B cell (primary cell): ENCODE data around the gene EML1. TPM values are rescaled to one million over a fixed set of nuclear protein-coding genes. Genes with fewer than 3 reads are reported as not detected.

Experiments used
- ATAC-seq: fragments of 200-7000 bp; cut with Tn5 transposase; one replicate; pipeline ENCODE4 v1.10.0; 2021; ENCODE audit warnings: low read depth, mild to moderate bottlenecking, moderate number of reproducible peaks, moderate library complexity
- CTCF ChIA-PET: fragments of 350-600 bp; sonication (Branson Sonifier 250); formaldehyde crosslinking; loops from one replicate; lab custom pipeline; 2021; ENCODE audit warnings: antibody characterized with exemption, inconsistent platforms; lab: Charles Lee
- POLR2A ChIA-PET: fragments of 350-600 bp; sonication (Branson Sonifier 250); formaldehyde crosslinking; loops from one replicate; lab custom pipeline; 2021; ENCODE audit warnings: antibody characterized with exemption; lab: Charles Lee
- DNase-seq: peaks from one replicate; pipeline ENCODE4 v3.0.0; 2013
- H2AFZ ChIP-seq: 2 replicates; pipeline ENCODE4 v1.6.1; 2012; ENCODE audit warnings: mild to moderate bottlenecking, low read depth, low read length; ENCODE audit not compliant: insufficient read depth, poor library complexity, severe bottlenecking
- H3K27ac ChIP-seq, 2 donors: 1 replicate in 1 of 2; 2 replicates in 1 of 2; pipeline ENCODE4 v1.5.1; 2012 to 2013; ENCODE audit warnings: low read length in 2 of 2, mild to moderate bottlenecking in 2 of 2, moderate library complexity in 1 of 2
- H3K27me3 ChIP-seq, 4 experiments: fragments of 200-600 bp in 1 of 4; sonication (generic) in 1 of 4; replicated peaks in 1 of 4; 1 replicate in 2 of 4; 2 replicates in 2 of 4; pipeline versions ENCODE4 v1.6.1 to v1.7.0; 2013 to 2016; ENCODE audit warnings: low read length in 3 of 4, mild to moderate bottlenecking in 2 of 4, mixed read lengths in 1 of 4, moderate library complexity in 1 of 4; ENCODE audit not compliant: insufficient read depth in 4 of 4, control insufficient read depth in 3 of 4; ENCODE audit errors: control extremely low read depth in 1 of 4
- H3K36me3 ChIP-seq, 2 experiments: replicated peaks in 1 of 2; 1 replicate in 1 of 2; 2 replicates in 1 of 2; pipeline versions ENCODE4 v1.6.1 to v1.7.1; 2013; ENCODE audit warnings: low read length in 1 of 2; ENCODE audit not compliant: insufficient read depth in 2 of 2, control insufficient read depth in 1 of 2; ENCODE audit errors: control extremely low read depth in 1 of 2, extremely low read depth in 1 of 2
- H3K4me1 ChIP-seq, 2 donors: fragments of 200-600 bp in 1 of 2; sonication (generic) in 1 of 2; 1 replicate in 1 of 2; 2 replicates in 1 of 2; pipeline versions ENCODE4 v1.5.1 to v1.6.1; 2013 to 2017; ENCODE audit warnings: low read length in 2 of 2; ENCODE audit not compliant: control insufficient read depth in 2 of 2, insufficient read depth in 2 of 2
- H3K4me2 ChIP-seq: replicated peaks from 2 replicates; pipeline ENCODE3; 2012; ENCODE audit warnings: mild to moderate bottlenecking, low read depth, low read length; ENCODE audit not compliant: poor library complexity, severe bottlenecking
- H3K4me3 ChIP-seq, 5 experiments: fragments of 200-600 bp in 1 of 5; sonication (generic) in 1 of 5; 1 replicate in 3 of 5; 2 replicates in 2 of 5; pipeline versions ENCODE4 v1.5.1 to v1.7.0; 2011 to 2016; ENCODE audit warnings: low read length in 4 of 5, mild to moderate bottlenecking in 4 of 5, low read depth in 2 of 5, control low read depth in 1 of 5, moderate library complexity in 1 of 5; ENCODE audit not compliant: insufficient read depth in 1 of 5; ENCODE audit errors: control extremely low read depth in 1 of 5, extremely low read depth in 1 of 5
- H3K79me2 ChIP-seq: fragments of 200-600 bp; sonication (generic); one replicate; pipeline ENCODE4 v1.6.0; 2016; ENCODE audit warnings: low read length; ENCODE audit not compliant: control insufficient read depth, insufficient read depth
- H3K9ac ChIP-seq: fragments of 200-600 bp; sonication (generic); 2 replicates; pipeline ENCODE4 v1.6.1; 2017; ENCODE audit warnings: mild to moderate bottlenecking, low read length, moderate library complexity
- H3K9me3 ChIP-seq, 3 donors: one replicate each; pipeline versions ENCODE4 v1.6.1 to v1.7.1; 2013; ENCODE audit warnings: low read length in 2 of 3; ENCODE audit not compliant: control insufficient read depth in 2 of 3, insufficient read depth in 1 of 3; ENCODE audit errors: control extremely low read depth in 1 of 3
- H4K20me1 ChIP-seq: 2 replicates; pipeline ENCODE4 v1.6.0; 2012; ENCODE audit warnings: mild to moderate bottlenecking, low read length; ENCODE audit not compliant: insufficient read depth, control insufficient read depth, poor library complexity, severe bottlenecking
- H3K27ac Mint-ChIP-seq: one replicate; pipeline ENCODE4 v1.8.0; 2021; ENCODE audit warnings: mixed read lengths
- H3K27me3 Mint-ChIP-seq: one replicate; pipeline ENCODE4 v1.8.0; 2021; ENCODE audit warnings: mixed read lengths
- H3K4me1 Mint-ChIP-seq: one replicate; pipeline ENCODE4 v1.8.0; 2021; ENCODE audit warnings: mixed read lengths
- H3K4me3 Mint-ChIP-seq: one replicate; pipeline ENCODE4 v1.8.0; 2021; ENCODE audit warnings: mixed read lengths
- H3K9me3 Mint-ChIP-seq: one replicate; pipeline ENCODE4 v1.8.0; 2022; ENCODE audit warnings: mixed read lengths; ENCODE audit not compliant: insufficient read depth
- EZH2 ChIP-seq: IDR thresholded peaks from 2 replicates; pipeline ENCODE4 v1.6.1; 2012; ENCODE audit warnings: borderline replicate concordance, low read depth, mild to moderate bottlenecking, moderate library complexity, low read length; ENCODE audit not compliant: insufficient read depth, poor library complexity, severe bottlenecking
- WGBS: methylation state at CpG from one replicate; pipeline ENCODE4 v1.1.5; 2013; ENCODE audit warnings: missing lambda C conversion rate; ENCODE audit not compliant: insufficient coverage; 5-methylcytosine and 5-hydroxymethylcytosine counted together
- intact Hi-C: fragments of 100-400 bp; cut with micrococcal nuclease; formaldehyde crosslinking; loops from one replicate; pipeline ENCODE4 v1.10.0; 2022
- polyA plus RNA-seq: library from polyadenylated mRNA; depleted of rRNA; stranded (reverse); fragments of >200 nt; gene quantifications from 2 replicates; pipeline ENCODE4 v1.2.3, GENCODE V29; 2012
- total RNA-seq, 2 donors: library from RNA; stranded (reverse); fragments of 120-200 nt in 1 of 2; gene quantifications; 1 replicate in 1 of 2; 2 replicates in 1 of 2; pipeline versions ENCODE4 v1.2.3 to v1.2.4, GENCODE V29; 2013 to 2022
- TF ChIP-seq, protein P1 (sequence below): fragments of 200-600 bp; IDR thresholded peaks from one replicate; pipeline ENCODE4 v1.8.0; 2022; ENCODE audit warnings: antibody characterized with exemption, mild to moderate bottlenecking

EML1 gene
- total and polyA plus RNA-seq, 2 donors (not counting 1 experiment from before 2014, with no cell fraction given): not detected

DNA sequence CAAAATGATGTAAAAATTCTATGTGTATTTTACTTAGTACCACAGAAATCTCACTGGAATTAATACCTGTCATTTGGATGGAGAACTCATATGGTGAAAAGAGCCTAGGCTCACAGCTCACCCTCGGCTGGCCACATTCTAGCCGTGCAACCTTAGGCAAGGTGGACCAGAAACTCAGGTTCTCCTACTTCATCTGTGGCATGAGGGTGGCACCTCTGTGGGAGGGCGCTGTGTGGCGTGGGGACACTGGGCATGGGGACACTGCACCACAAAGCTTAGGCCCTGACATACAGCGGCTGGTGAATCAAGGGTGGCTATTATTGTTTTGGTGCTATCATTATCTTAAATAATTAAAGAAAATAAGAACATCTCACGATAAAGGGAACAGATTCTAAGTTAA, 47.1 kb downstream of the EML1 start:
- no peaks in the 10 kb centered on the region for H3K9me3 Mint-ChIP-seq
- peaks cover 0 to 20% (median 7%) of the 10 kb centered on the region in 4 experiments for H3K27me3 ChIP-seq
- no peaks in the 10 kb centered on the region for H4K20me1 ChIP-seq
- H3K9me3 ChIP-seq: no peaks in the 10 kb centered on the region
- ChIA-PET CTCF (no interaction called here), POLR2A (no interaction called here)
- no peak overlapping the region for H3K4me3 ChIP-seq
- no peak overlapping the region for H2AFZ ChIP-seq
- H3K4me3 Mint-ChIP-seq: no peak overlapping the region
- no peaks in the 10 kb centered on the region for H3K79me2 ChIP-seq
- no peak overlapping the region for H3K27ac Mint-ChIP-seq
- TF ChIP-seq, protein P1, sequence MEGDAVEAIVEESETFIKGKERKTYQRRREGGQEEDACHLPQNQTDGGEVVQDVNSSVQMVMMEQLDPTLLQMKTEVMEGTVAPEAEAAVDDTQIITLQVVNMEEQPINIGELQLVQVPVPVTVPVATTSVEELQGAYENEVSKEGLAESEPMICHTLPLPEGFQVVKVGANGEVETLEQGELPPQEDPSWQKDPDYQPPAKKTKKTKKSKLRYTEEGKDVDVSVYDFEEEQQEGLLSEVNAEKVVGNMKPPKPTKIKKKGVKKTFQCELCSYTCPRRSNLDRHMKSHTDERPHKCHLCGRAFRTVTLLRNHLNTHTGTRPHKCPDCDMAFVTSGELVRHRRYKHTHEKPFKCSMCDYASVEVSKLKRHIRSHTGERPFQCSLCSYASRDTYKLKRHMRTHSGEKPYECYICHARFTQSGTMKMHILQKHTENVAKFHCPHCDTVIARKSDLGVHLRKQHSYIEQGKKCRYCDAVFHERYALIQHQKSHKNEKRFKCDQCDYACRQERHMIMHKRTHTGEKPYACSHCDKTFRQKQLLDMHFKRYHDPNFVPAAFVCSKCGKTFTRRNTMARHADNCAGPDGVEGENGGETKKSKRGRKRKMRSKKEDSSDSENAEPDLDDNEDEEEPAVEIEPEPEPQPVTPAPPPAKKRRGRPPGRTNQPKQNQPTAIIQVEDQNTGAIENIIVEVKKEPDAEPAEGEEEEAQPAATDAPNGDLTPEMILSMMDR: no peak
- TF ChIP-seq EZH2: no peak
- H3K36me3 ChIP-seq: no peaks in the 10 kb centered on the region
- WGBS: 91% methylated on average over 2 of the region's 6 CpGs
- intact Hi-C loops: no loop called here
- no peak overlapping the region for H3K27ac ChIP-seq
- H3K27me3 Mint-ChIP-seq: peaks cover 53% of the 10 kb centered on the region
- H3K9ac ChIP-seq: no peak overlapping the region
- DNase-seq: no peak
- no peaks in the 10 kb centered on the region for H3K4me1 ChIP-seq
- H3K4me2 ChIP-seq: no peak overlapping the region
- no peak for ATAC-seq
- H3K4me1 Mint-ChIP-seq: no peaks in the 10 kb centered on the region

DNA sequence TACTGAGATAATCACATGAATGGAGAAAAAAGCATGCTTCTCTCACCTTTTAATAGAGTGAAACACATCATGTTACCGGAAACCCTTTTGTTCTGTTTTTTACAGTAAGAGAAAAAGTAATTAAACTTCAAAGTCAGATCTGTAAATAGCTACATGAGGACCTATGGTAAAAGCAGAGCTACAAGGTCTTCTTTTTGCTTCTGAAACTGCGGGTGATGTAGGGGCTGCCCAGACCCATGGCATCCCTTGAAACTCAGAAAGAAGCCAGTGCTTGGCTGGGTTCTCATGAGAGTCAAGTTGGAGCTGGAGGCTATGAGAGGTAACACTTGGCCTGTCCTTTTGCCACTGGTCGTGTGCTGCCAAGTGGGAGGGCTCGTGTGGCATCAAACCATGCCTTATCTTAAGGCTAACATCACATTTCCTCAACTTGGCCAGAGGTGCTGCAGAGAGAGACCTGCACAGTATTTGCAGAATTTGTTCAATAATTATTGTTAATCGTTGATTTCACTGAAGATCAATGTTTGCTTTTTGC, 47.6 kb downstream of the EML1 start:
- WGBS: 57% methylated on average over 1 of the region's 5 CpGs
- no peak overlapping the region for H3K4me3 ChIP-seq
- no peaks in the 10 kb centered on the region for H3K36me3 ChIP-seq
- TF ChIP-seq, protein P1: no peak
- no peak for TF ChIP-seq EZH2
- no peaks in the 10 kb centered on the region for H3K4me1 Mint-ChIP-seq
- H3K4me2 ChIP-seq: no peak overlapping the region
- H3K4me1 ChIP-seq: no peaks in the 10 kb centered on the region
- H3K27ac Mint-ChIP-seq: no peak overlapping the region
- no peak overlapping the region for H3K27ac ChIP-seq
- H4K20me1 ChIP-seq: no peaks in the 10 kb centered on the region
- H3K79me2 ChIP-seq: no peaks in the 10 kb centered on the region
- H3K9ac ChIP-seq: no peak overlapping the region
- H3K27me3 Mint-ChIP-seq: peaks cover 49% of the 10 kb centered on the region
- H3K9me3 ChIP-seq: no peaks in the 10 kb centered on the region
- ATAC-seq (no peak), DNase-seq (no peak)
- H3K9me3 Mint-ChIP-seq: no peaks in the 10 kb centered on the region
- no peak overlapping the region for H3K4me3 Mint-ChIP-seq
- intact Hi-C loops: no loop called here
- H3K27me3 ChIP-seq: peaks cover 0 to 20% (median 5%) of the 10 kb centered on the region in 4 experiments
- no peak overlapping the region for H2AFZ ChIP-seq
- ChIA-PET POLR2A (no interaction called here), CTCF (no interaction called here)
